Spleen (tissue), 7 donors: ENCODE results near the gene THOC5.

Experiments
- POLR2A ChIP-seq, 3 donors: fragments of 450-650 bp; IDR thresholded peaks; one replicate each; pipeline ENCODE4 v1.5.1; 2017; ENCODE audit warnings: antibody characterized with exemption in 3 of 3, mild to moderate bottlenecking in 1 of 3
- TF ChIP-seq, protein P1 (sequence below), 11 experiments: fragments of 200-600 bp in 7 of 11; fragments of 450-650 bp in 4 of 11; sonication (generic) in 4 of 11; IDR thresholded peaks in 8 of 11; conservative IDR thresholded peaks in 3 of 11; 1 replicate in 7 of 11; 2 replicates in 4 of 11; pipeline versions ENCODE4 v1.4.0 to v1.8.0; 2016 to 2021; ENCODE audit warnings: antibody characterized with exemption in 11 of 11, inconsistent platforms in 4 of 11, mild to moderate bottlenecking in 1 of 11
- donor health status: DM: no; HTN: no; CAD: no; lungs with moderate emphysema.
- donor health status: DM: no; HTN: no; CAD: no.
- donor health status: DM: no; HTN: no; CAD: no.

DNA sequence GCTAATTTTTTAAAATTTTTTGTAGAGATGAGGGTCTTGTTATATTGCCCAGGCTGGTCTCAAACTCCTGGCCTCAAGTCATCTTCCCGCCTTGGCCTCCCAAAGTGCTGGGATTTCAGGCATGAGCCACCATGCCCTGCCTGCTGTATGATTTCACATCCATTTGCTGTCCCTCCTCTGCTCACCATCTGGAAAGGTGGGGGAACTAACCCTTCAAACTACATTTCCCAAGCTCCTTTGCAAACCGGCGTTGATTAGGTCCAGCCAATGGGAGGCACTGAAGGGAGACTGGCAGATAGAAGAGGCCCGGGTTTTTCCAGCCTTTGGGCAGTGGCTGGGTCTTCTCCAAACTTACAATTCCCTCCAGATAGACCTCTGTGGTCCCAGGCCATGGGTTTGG, 95.8 kb downstream of the THOC5 start:
- TF ChIP-seq, protein P1, sequence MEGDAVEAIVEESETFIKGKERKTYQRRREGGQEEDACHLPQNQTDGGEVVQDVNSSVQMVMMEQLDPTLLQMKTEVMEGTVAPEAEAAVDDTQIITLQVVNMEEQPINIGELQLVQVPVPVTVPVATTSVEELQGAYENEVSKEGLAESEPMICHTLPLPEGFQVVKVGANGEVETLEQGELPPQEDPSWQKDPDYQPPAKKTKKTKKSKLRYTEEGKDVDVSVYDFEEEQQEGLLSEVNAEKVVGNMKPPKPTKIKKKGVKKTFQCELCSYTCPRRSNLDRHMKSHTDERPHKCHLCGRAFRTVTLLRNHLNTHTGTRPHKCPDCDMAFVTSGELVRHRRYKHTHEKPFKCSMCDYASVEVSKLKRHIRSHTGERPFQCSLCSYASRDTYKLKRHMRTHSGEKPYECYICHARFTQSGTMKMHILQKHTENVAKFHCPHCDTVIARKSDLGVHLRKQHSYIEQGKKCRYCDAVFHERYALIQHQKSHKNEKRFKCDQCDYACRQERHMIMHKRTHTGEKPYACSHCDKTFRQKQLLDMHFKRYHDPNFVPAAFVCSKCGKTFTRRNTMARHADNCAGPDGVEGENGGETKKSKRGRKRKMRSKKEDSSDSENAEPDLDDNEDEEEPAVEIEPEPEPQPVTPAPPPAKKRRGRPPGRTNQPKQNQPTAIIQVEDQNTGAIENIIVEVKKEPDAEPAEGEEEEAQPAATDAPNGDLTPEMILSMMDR (IDR thresholded peaks at IDR 0.05 in 8 of 11, conservative IDR thresholded peaks at IDR 0.05 in 3 of 11), result no peak
- TF ChIP-seq POLR2A (IDR thresholded peaks at IDR 0.05), result no peak
